Activated naive CD8-positive, alpha-beta T cell treated with anti-CD3 and anti-CD28 coated beads, Interleukin-2, amount 50 U/mL, for 16 hours (primary cell): Measurements from ENCODE around the gene DNAH11.
"Not testable (repeated sequence)": the region's sequence is repeated elsewhere in the genome, so short reads cannot be mapped to it uniquely, and the experiment has no call there.

ENCODE experiments used
- DNase-seq: peaks from one replicate; pipeline ENCODE4 v3.0.0-alpha.2; 2020; ENCODE audit warnings: low read depth, low spot score

The DNAH11 gene

GRCh38 chr7:21707566-21707965, 164.7 kb downstream of the DNAH11 start:
- DNase-seq, result no peak

GRCh38 chr7:21708096-21708495, 165.3 kb downstream of the DNAH11 start:
- no peak for DNase-seq

GRCh38 chr7:21717323-21717722, 174.5 kb downstream of the DNAH11 start:
- DNase-seq, result no peak

- no peak for DNase-seq
Measured at GRCh38 chr7:21718391-21718790, 175.6 kb downstream of the DNAH11 start.

- no peak for DNase-seq
Measured at GRCh38 chr7:21719846-21720245, 177.0 kb downstream of the DNAH11 start.

GRCh38 chr7:21722371-21722770, 179.5 kb downstream of the DNAH11 start:
- DNase-seq, result no peak

GRCh38 chr7:21724562-21724961, 181.7 kb downstream of the DNAH11 start:
- DNase-seq, result no peak

GRCh38 chr7:21730399-21730798, 187.6 kb downstream of the DNAH11 start:
- no peak for DNase-seq

- DNase-seq, result no peak
Measured at GRCh38 chr7:21731977-21732376, 189.1 kb downstream of the DNAH11 start.

- DNase-seq, result not testable (repeated sequence)
Measured at GRCh38 chr7:21732956-21733355, 190.1 kb downstream of the DNAH11 start.

GRCh38 chr7:21733837-21734236, 191.0 kb downstream of the DNAH11 start:
- no peak for DNase-seq

GRCh38 chr7:21743493-21743892, 200.7 kb downstream of the DNAH11 start:
- no peak for DNase-seq

- no peak for DNase-seq
Measured at GRCh38 chr7:21746949-21747348, 204.1 kb downstream of the DNAH11 start.

GRCh38 chr7:21747806-21748205, 205.0 kb downstream of the DNAH11 start:
- DNase-seq, result no peak

GRCh38 chr7:21749378-21749777, 206.5 kb downstream of the DNAH11 start:
- DNase-seq, result no peak

- DNase-seq, result no peak
Measured at GRCh38 chr7:21753071-21753470, 210.2 kb downstream of the DNAH11 start.

- no peak for DNase-seq
Measured at GRCh38 chr7:21754963-21755362, 212.1 kb downstream of the DNAH11 start.

GRCh38 chr7:21757537-21758282, 214.9 kb downstream of the DNAH11 start:
- DNase-seq, result no peak

GRCh38 chr7:21758286-21758685, 215.4 kb downstream of the DNAH11 start:
- DNase-seq, result no peak

GRCh38 chr7:21762469-21762868, 219.6 kb downstream of the DNAH11 start:
- DNase-seq, result no peak

GRCh38 chr7:21763818-21764217, 221.0 kb downstream of the DNAH11 start:
- DNase-seq, result no peak

GRCh38 chr7:21766218-21766617, 223.4 kb downstream of the DNAH11 start:
- no peak for DNase-seq

- no peak for DNase-seq
Measured at GRCh38 chr7:21767300-21767900, 224.6 kb downstream of the DNAH11 start.
